Kidney (tissue), 14 donors: ENCODE measurements around the gene SGIP1. TPM values are rescaled to one million over a fixed set of nuclear protein-coding genes. Genes with fewer than 3 reads are reported as not detected.

Experiments
- DNase-seq, 5 donors: peaks; one replicate each; pipeline ENCODE4 v3.0.0-alpha.2; 2013 to 2020
- FAIRE-seq: peaks from 2 replicates; lab custom pipeline; 2012; peaks lifted over from hg19 to GRCh38; lab: Jason Lieb, UNC
- H3K27ac ChIP-seq, 2 donors: one replicate each; pipeline ENCODE4 v1.7.0; 2013; ENCODE audit warnings: low read depth in 2 of 2, low read length in 2 of 2, inconsistent platforms in 1 of 2
- H3K27me3 ChIP-seq: one replicate; pipeline ENCODE4 v1.7.1; 2013; ENCODE audit warnings: low read length, inconsistent platforms; ENCODE audit not compliant: control insufficient read depth, insufficient read depth
- H3K36me3 ChIP-seq, 3 donors: one replicate each; pipeline versions ENCODE4 v1.7.0 to v1.7.1; 2013; ENCODE audit warnings: low read length in 3 of 3, control low read depth in 1 of 3, inconsistent platforms in 1 of 3; ENCODE audit not compliant: insufficient read depth in 3 of 3, control insufficient read depth in 2 of 3
- H3K4me1 ChIP-seq, 3 donors: one replicate each; pipeline versions ENCODE4 v1.7.0 to v1.7.1; 2013; ENCODE audit warnings: low read length in 3 of 3, inconsistent platforms in 1 of 3, low read depth in 1 of 3; ENCODE audit not compliant: control insufficient read depth in 2 of 3, insufficient read depth in 2 of 3
- H3K4me3 ChIP-seq, 3 donors: one replicate each; pipeline versions ENCODE4 v1.7.0 to v1.8.1; 2013; ENCODE audit warnings: low read length in 3 of 3, control low read depth in 1 of 3, inconsistent platforms in 1 of 3
- H3K9ac ChIP-seq, 3 donors: one replicate each; pipeline versions ENCODE4 v1.7.0 to v1.7.1; 2013; ENCODE audit warnings: low read length in 3 of 3, control low read depth in 1 of 3, inconsistent platforms in 1 of 3
- H3K9me3 ChIP-seq, 3 donors: one replicate each; pipeline versions ENCODE4 v1.7.0 to v1.7.1; 2013; ENCODE audit warnings: low read length in 3 of 3, control low read depth in 1 of 3, inconsistent platforms in 1 of 3; ENCODE audit not compliant: control insufficient read depth in 2 of 3, insufficient read depth in 1 of 3
- CTCF ChIP-seq: IDR thresholded peaks from 3 replicates; pipeline ENCODE4 v1.5.1; 2012; ENCODE audit warnings: mild to moderate bottlenecking, moderate library complexity, borderline replicate concordance; ENCODE audit not compliant: insufficient read depth; ENCODE audit errors: extremely low read depth
- intact Hi-C: fragments of 100-400 bp; cut with DNase I; formaldehyde crosslinking; loops from one replicate; pipeline ENCODE4 v1.11.1; 2022
- polyA plus RNA-seq: library from polyadenylated mRNA; stranded (reverse); fragments of 350-450 nt; fragmentation: Illumina TruSeq; extraction: RNeasy Lipid Tissue Mini Kit (QIAGEN cat#74804); gene quantifications from one replicate; pipeline ENCODE4 v1.2.3, GENCODE V29; 2014; ENCODE audit warnings: low read depth, low replicate concordance; ENCODE audit not compliant: insufficient read depth
- total RNA-seq: library from RNA; stranded (reverse); fragmentation: NEBNext Ultra II Directional; extraction: Animal tissue kit (Norgen Biotek cat#: 25700); gene quantifications from one replicate; pipeline ENCODE4 v1.2.1, GENCODE V29; 2021
- donor health status: control.
- donor health status: control.
- donor health status: control.
- donor health status: control.
- donor health status: control.
- donor health status: DM: yes; HTN: yes; CAD: no.
- donor health status: Normal renal cell carcinoma (clear cell type).

The SGIP1 gene
- total and polyA plus RNA-seq, 2 donors from 2014 or later = 8.3 to 11.2 TPM

GRCh38 chr1:66605419-66605997 lies 71.6 kb downstream of the SGIP1 start:
- Histone ChIP-seq H3K27ac (no peak overlapping the region), H3K36me3 (no peaks in the 10 kb centered on the region), H3K4me1 (no peaks in the 10 kb centered on the region), H3K9me3 (no peaks in the 10 kb centered on the region), H3K27me3 (no peaks in the 10 kb centered on the region), H3K9ac (no peak overlapping the region), H3K4me3 (no peak overlapping the region)
- TF ChIP-seq CTCF = no peak
- no peak for FAIRE-seq
- no peak for DNase-seq
- intact Hi-C loops = no loop called here

- Histone ChIP-seq H3K4me3 (no peak overlapping the region), H3K4me1 (no peaks in the 10 kb centered on the region), H3K27ac (no peak overlapping the region), H3K36me3 (no peaks in the 10 kb centered on the region), H3K9me3 (no peaks in the 10 kb centered on the region), H3K27me3 (no peaks in the 10 kb centered on the region), H3K9ac (no peak overlapping the region)
- TF ChIP-seq CTCF = no peak
- intact Hi-C loops = no loop called here
- DNase-seq = no peak
- FAIRE-seq = no peak
Measured at GRCh38 chr1:66606362-66607065, 72.6 kb downstream of the SGIP1 start.

GRCh38 chr1:66607458-66607857 lies 73.5 kb downstream of the SGIP1 start:
- intact Hi-C loops = no loop called here
- Histone ChIP-seq H3K36me3 (no peaks in the 10 kb centered on the region), H3K4me3 (no peak overlapping the region), H3K27ac (no peak overlapping the region), H3K27me3 (no peaks in the 10 kb centered on the region), H3K4me1 (no peaks in the 10 kb centered on the region), H3K9ac (no peak overlapping the region), H3K9me3 (no peaks in the 10 kb centered on the region)
- no peak for TF ChIP-seq CTCF
- FAIRE-seq (no peak), DNase-seq (no peak)
